Lower lobe of right lung (tissue), 2 donors: ENCODE measurements around the gene FOXP1. TPM values are rescaled to one million over a fixed set of nuclear protein-coding genes. Genes with fewer than 3 reads are reported as not detected.

ENCODE experiments used
- ATAC-seq, 2 donors: fragments of 200-7000 bp; cut with Tn5 transposase; one replicate each; pipeline ENCODE4 v1.9.1; 2020 to 2022; ENCODE audit warnings: mild to moderate bottlenecking in 2 of 2, moderate library complexity in 2 of 2
- DNase-seq: peaks from one replicate; pipeline ENCODE4 v3.0.0-alpha.2; 2020
- H3K27ac ChIP-seq: fragments of 200-600 bp; one replicate; pipeline ENCODE4 v1.8.0; 2022
- H3K27me3 ChIP-seq: fragments of 200-600 bp; one replicate; pipeline ENCODE4 v1.8.0; 2022; ENCODE audit warnings: low read depth
- H3K36me3 ChIP-seq: fragments of 200-600 bp; one replicate; pipeline ENCODE4 v1.8.0; 2022; ENCODE audit warnings: mild to moderate bottlenecking
- H3K4me1 ChIP-seq: fragments of 200-600 bp; one replicate; pipeline ENCODE4 v1.8.0; 2022
- H3K4me3 ChIP-seq: fragments of 200-600 bp; one replicate; pipeline ENCODE4 v1.8.0; 2022; ENCODE audit warnings: mild to moderate bottlenecking
- H3K9me3 ChIP-seq: fragments of 200-600 bp; one replicate; pipeline ENCODE4 v1.8.0; 2022
- intact Hi-C: fragments of 100-400 bp; cut with DNase I; formaldehyde crosslinking; loops from one replicate; pipeline ENCODE4 v1.11.0; 2022
- total RNA-seq: library from RNA; stranded (reverse); fragmentation: NEBNext Ultra II Directional; extraction: Animal tissue kit (Norgen Biotek cat#: 25700); gene quantifications from one replicate; pipeline ENCODE4 v1.2.1, GENCODE V29; 2021
- TF ChIP-seq, protein P1 (sequence below): fragments of 200-600 bp; IDR thresholded peaks from one replicate; pipeline ENCODE4 v1.8.0; 2022; ENCODE audit warnings: antibody characterized with exemption, mild to moderate bottlenecking
- donor health status: DM: no; HTN: yes; CAD: no; lungs with severe emphysema.

Gene FOXP1
- total RNA-seq, 1 donor from 2014 or later: 138 TPM

DNA sequence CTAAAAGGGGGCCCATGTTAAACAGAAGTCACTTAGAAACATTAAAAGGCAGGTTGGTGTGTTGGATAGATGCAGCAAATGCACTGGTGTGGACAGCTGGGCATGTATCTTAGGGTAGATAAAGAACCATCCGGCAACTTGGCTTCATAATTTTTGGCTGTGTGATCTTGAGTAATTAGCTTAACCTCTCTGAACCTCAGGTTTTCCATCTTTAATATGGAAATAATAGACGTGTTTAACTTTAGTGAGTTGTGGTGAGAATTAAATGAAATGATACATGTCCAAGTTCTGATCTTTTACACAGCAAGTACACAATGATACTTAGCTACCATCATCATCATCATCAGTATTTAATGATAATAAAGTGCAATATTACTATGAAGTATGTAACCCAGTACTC is 330.4 kb downstream of the FOXP1 start:
- Histone ChIP-seq H3K27me3 (no peaks in the 10 kb centered on the region), H3K4me1 (peaks cover 30% of the 10 kb centered on the region), H3K36me3 (no peaks in the 10 kb centered on the region), H3K4me3 (no peak overlapping the region), H3K9me3 (no peaks in the 10 kb centered on the region), H3K27ac (peak overlapping the region; percentile 42)
- DNase-seq (no peak), ATAC-seq (no peak)
- TF ChIP-seq, protein P1, sequence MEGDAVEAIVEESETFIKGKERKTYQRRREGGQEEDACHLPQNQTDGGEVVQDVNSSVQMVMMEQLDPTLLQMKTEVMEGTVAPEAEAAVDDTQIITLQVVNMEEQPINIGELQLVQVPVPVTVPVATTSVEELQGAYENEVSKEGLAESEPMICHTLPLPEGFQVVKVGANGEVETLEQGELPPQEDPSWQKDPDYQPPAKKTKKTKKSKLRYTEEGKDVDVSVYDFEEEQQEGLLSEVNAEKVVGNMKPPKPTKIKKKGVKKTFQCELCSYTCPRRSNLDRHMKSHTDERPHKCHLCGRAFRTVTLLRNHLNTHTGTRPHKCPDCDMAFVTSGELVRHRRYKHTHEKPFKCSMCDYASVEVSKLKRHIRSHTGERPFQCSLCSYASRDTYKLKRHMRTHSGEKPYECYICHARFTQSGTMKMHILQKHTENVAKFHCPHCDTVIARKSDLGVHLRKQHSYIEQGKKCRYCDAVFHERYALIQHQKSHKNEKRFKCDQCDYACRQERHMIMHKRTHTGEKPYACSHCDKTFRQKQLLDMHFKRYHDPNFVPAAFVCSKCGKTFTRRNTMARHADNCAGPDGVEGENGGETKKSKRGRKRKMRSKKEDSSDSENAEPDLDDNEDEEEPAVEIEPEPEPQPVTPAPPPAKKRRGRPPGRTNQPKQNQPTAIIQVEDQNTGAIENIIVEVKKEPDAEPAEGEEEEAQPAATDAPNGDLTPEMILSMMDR: no peak
- intact Hi-C loops: no loop called here

DNA sequence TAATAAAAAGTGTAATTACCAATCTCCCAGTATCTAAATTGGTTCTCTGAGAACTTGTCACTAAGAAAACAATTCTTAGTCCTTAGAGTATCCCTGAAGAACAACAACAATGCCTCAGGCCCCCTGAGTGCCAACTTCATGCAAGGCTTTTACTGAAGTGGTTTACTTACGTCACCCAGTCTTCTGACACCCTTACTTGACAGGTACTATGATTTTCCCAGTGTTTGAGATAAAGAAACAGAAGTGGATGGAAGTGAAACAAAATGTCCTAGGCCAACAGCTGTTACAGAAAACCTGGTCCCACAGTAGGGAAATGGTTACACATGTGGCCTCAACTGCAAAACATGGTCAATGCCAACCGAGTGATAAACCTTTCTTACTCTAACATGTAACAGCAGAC is 331.1 kb downstream of the FOXP1 start:
- no peaks in the 10 kb centered on the region for H3K36me3 ChIP-seq
- H3K27me3 ChIP-seq: no peaks in the 10 kb centered on the region
- TF ChIP-seq, protein P1: no peak
- no peaks in the 10 kb centered on the region for H3K9me3 ChIP-seq
- no peak overlapping the region for H3K4me3 ChIP-seq
- H3K27ac ChIP-seq: peak overlapping the region; percentile 42
- intact Hi-C loops: no loop called here
- H3K4me1 ChIP-seq: peaks cover 34% of the 10 kb centered on the region
- ATAC-seq: peak; percentile 81 to 92
- DNase-seq: peak; percentile 58

DNA sequence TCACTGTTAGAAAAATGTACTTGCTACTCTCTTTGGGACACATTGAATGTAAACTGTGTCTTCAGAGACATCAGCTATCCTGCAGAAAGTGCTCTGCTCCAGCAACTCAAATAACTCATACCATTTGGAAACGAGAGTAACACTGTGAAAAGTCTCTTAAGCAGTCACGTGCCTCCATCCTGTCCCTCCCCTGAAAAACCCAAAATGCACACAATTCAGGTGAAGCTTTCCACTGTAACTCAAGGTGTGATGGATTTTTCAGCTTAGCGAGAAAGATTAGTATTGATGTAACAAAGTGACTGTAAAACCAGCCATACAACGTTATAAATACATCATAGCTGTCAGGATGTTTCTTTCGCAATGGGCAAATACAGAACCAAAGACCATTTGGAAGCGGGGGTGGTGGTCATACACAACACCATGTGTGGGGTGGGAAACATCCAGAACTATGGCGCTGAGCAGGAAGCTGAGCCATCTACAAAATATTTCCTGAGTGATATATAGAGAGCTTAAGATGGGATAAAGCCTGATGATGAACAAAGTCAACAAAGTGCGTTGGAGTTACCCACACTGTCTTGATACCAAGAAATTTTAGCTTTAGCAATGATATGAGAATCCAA is 332.3 kb downstream of the FOXP1 start:
- Histone ChIP-seq H3K9me3 (no peaks in the 10 kb centered on the region), H3K4me1 (peaks cover 34% of the 10 kb centered on the region), H3K27me3 (no peaks in the 10 kb centered on the region), H3K36me3 (no peaks in the 10 kb centered on the region), H3K4me3 (no peak overlapping the region), H3K27ac (no peak overlapping the region)
- intact Hi-C loops: no loop called here
- ATAC-seq (no peak), DNase-seq (no peak)
- TF ChIP-seq, protein P1: no peak

DNA sequence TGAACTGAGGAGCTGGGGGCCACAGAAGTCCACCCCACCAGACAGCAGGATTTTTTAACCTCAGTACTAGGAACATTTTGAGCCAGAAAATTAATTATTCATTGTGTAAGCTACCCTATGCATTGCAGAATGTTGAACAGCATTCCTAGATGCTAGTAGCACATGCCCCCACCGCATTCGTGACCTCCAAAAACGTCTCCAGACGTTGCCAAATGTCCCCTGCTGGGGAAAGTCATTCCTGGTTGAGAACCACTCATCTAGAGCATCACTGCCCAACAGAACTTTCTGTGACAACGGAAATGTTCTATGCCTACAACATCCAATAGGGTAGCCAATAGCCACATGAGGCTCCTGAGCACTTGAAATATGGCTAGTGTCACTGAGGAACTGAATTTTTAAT is 333.5 kb downstream of the FOXP1 start:
- H3K36me3 ChIP-seq: no peaks in the 10 kb centered on the region
- DNase-seq: no peak
- no peaks in the 10 kb centered on the region for H3K27me3 ChIP-seq
- no peak for ATAC-seq
- TF ChIP-seq, protein P1: no peak
- peak overlapping the region; percentile 54 for H3K27ac ChIP-seq
- H3K4me3 ChIP-seq: no peak overlapping the region
- H3K9me3 ChIP-seq: no peaks in the 10 kb centered on the region
- intact Hi-C loops: no loop called here
- H3K4me1 ChIP-seq: peaks cover 39% of the 10 kb centered on the region

DNA sequence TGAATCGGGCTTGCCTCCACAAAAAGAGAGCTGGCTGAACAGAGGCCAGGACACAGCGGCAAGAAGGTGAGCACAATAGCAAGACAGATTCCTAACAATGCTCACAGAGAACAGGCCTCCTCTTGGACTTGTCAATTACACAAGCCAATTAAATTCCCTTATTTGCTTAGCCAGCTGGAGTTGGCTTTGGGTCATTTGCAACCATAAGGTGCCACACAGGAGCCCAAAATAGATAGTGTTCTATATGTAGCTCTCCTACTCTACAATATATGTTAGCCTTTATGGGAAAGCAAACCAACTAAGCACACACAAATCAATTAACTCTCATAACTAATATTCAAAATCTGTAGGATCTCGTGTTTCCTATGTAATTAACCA is 335.6 kb downstream of the FOXP1 start:
- Histone ChIP-seq H3K27ac (no peak overlapping the region), H3K36me3 (no peaks in the 10 kb centered on the region), H3K27me3 (no peaks in the 10 kb centered on the region), H3K4me1 (peaks cover 51% of the 10 kb centered on the region), H3K9me3 (no peaks in the 10 kb centered on the region), H3K4me3 (no peak overlapping the region)
- intact Hi-C loops: no loop called here
- no peak for ATAC-seq
- TF ChIP-seq, protein P1: no peak
- no peak for DNase-seq
